Neuronal stem cell (in vitro differentiated cells): ENCODE data around the gene MTX1.
"Not testable (repeated sequence)": the region's sequence is repeated elsewhere in the genome, so short reads cannot be mapped to it uniquely, and the experiment has no call there.

Experiments
- DNase-seq: peaks from one replicate; pipeline ENCODE4 v3.0.0-alpha.2; 2013; ENCODE audit warnings: low spot score
- H2AFZ ChIP-seq: one replicate; pipeline ENCODE4 v1.6.1; 2013; ENCODE audit warnings: mild to moderate bottlenecking, low read length, inconsistent platforms
- H2AK5ac ChIP-seq: 2 replicates; pipeline ENCODE4 v1.6.1; 2013; ENCODE audit warnings: low read depth, mild to moderate bottlenecking, inconsistent platforms, low read length, moderate library complexity, mixed read lengths
- H2BK120ac ChIP-seq: 2 replicates; pipeline ENCODE4 v1.6.1; 2013; ENCODE audit warnings: low read depth, mild to moderate bottlenecking, inconsistent platforms, low read length, moderate library complexity, mixed read lengths
- H2BK12ac ChIP-seq: one replicate; pipeline ENCODE4 v1.6.1; 2013; ENCODE audit warnings: low read length, inconsistent platforms
- H2BK15ac ChIP-seq: 2 replicates; pipeline ENCODE4 v1.6.1; 2013; ENCODE audit warnings: mild to moderate bottlenecking, low read length, inconsistent platforms, mixed read lengths
- H2BK5ac ChIP-seq: one replicate; pipeline ENCODE4 v1.6.1; 2013; ENCODE audit warnings: inconsistent platforms, mild to moderate bottlenecking, low read length, moderate library complexity
- H3K14ac ChIP-seq: one replicate; pipeline ENCODE4 v1.6.1; 2013; ENCODE audit warnings: low read length, inconsistent platforms
- H3K18ac ChIP-seq: 2 replicates; pipeline ENCODE4 v1.6.1; 2013; ENCODE audit warnings: low read length, inconsistent platforms
- H3K23ac ChIP-seq: 2 replicates; pipeline ENCODE4 v1.6.1; 2013; ENCODE audit warnings: low read depth, mild to moderate bottlenecking, mixed read lengths, low read length, inconsistent platforms; ENCODE audit not compliant: poor library complexity
- H3K27ac ChIP-seq: replicated peaks from 3 replicates; pipeline ENCODE4 v1.5.1; 2013; ENCODE audit warnings: low read length, inconsistent platforms
- H3K27me3 ChIP-seq, 3 experiments: 2 replicates each; pipeline ENCODE4 v1.6.1; 2013; ENCODE audit warnings: low read length in 3 of 3, mild to moderate bottlenecking in 2 of 3, inconsistent platforms in 1 of 3, low read depth in 1 of 3, mixed read lengths in 1 of 3, moderate library complexity in 1 of 3; ENCODE audit not compliant: control insufficient read depth in 3 of 3, insufficient read depth in 3 of 3
- H3K36me3 ChIP-seq, 2 donors: replicated peaks in 1 of 2; 2 replicates each; pipeline ENCODE4 v1.6.1; 2013; ENCODE audit warnings: low read length in 2 of 2; ENCODE audit not compliant: control insufficient read depth in 2 of 2, insufficient read depth in 2 of 2
- H3K4ac ChIP-seq: 2 replicates; pipeline ENCODE4 v1.6.1; 2013; ENCODE audit warnings: inconsistent platforms, mild to moderate bottlenecking, low read length, moderate library complexity
- H3K4me1 ChIP-seq, 2 donors: 1 replicate in 1 of 2; 2 replicates in 1 of 2; pipeline ENCODE4 v1.6.1; 2013; ENCODE audit warnings: low read length in 2 of 2, low read depth in 1 of 2; ENCODE audit not compliant: control insufficient read depth in 2 of 2, insufficient read depth in 1 of 2
- H3K4me2 ChIP-seq: one replicate; pipeline ENCODE4 v1.6.1; 2013; ENCODE audit warnings: mild to moderate bottlenecking, low read length, inconsistent platforms; ENCODE audit not compliant: insufficient read depth, poor library complexity, severe bottlenecking
- H3K4me3 ChIP-seq, 2 donors: 2 replicates each; pipeline ENCODE4 v1.5.1; 2013; ENCODE audit warnings: low read length in 2 of 2, mild to moderate bottlenecking in 2 of 2, inconsistent platforms in 1 of 2, moderate library complexity in 1 of 2
- H3K79me1 ChIP-seq: one replicate; pipeline ENCODE4 v1.6.1; 2013; ENCODE audit warnings: low read depth, mild to moderate bottlenecking, inconsistent platforms, low read length, moderate library complexity
- H3K9ac ChIP-seq: one replicate; pipeline ENCODE4 v1.6.1; 2013; ENCODE audit warnings: mild to moderate bottlenecking, low read depth, low read length, inconsistent platforms; ENCODE audit not compliant: poor library complexity
- H3K9me3 ChIP-seq, 2 donors: replicated peaks in 1 of 2; 2 replicates each; pipeline versions ENCODE3 to v1.6.1; 2013; ENCODE audit warnings: low read length in 2 of 2, mild to moderate bottlenecking in 2 of 2, inconsistent platforms in 1 of 2, low read depth in 1 of 2, mixed read lengths in 1 of 2, moderate library complexity in 1 of 2; ENCODE audit not compliant: control insufficient read depth in 2 of 2, insufficient read depth in 1 of 2
- H4K8ac ChIP-seq: one replicate; pipeline ENCODE4 v1.6.1; 2013; ENCODE audit warnings: low read depth, mild to moderate bottlenecking, inconsistent platforms, low read length, moderate library complexity
- H4K91ac ChIP-seq: one replicate; pipeline ENCODE4 v1.6.1; 2013; ENCODE audit warnings: low read length, low read depth, mild to moderate bottlenecking, inconsistent platforms; ENCODE audit not compliant: poor library complexity
- WGBS, 2 donors: extraction: QIAGEN DNeasy Blood & Tissue Kit; methylation state at CpG; one replicate each; pipeline ENCODE4 v1.1.7; 2013; ENCODE audit warnings: missing lambda C conversion rate in 2 of 2, mixed read lengths in 1 of 2; ENCODE audit not compliant: insufficient read length in 2 of 2, insufficient replicate concordance in 1 of 2; ENCODE audit errors: extremely low coverage in 2 of 2; 5-methylcytosine and 5-hydroxymethylcytosine counted together

Gene MTX1

GRCh38 chr1:155163785-155164184, 44.7 kb upstream of the MTX1 start:
- H3K27ac ChIP-seq, H4K8ac ChIP-seq, H3K18ac ChIP-seq, H3K14ac ChIP-seq, H3K4me3 ChIP-seq, H3K4ac ChIP-seq, H3K9me3 ChIP-seq, H2BK12ac ChIP-seq, H3K4me2 ChIP-seq, H3K9ac ChIP-seq, H3K23ac ChIP-seq, H3K79me1 ChIP-seq, H3K36me3 ChIP-seq, H2BK15ac ChIP-seq, DNase-seq, H2AK5ac ChIP-seq, H2BK120ac ChIP-seq, H2BK5ac ChIP-seq, H4K91ac ChIP-seq, H2AFZ ChIP-seq, H3K27me3 ChIP-seq: not testable (repeated sequence)
- WGBS, 2 donors = no CpG with 5 or more reads among the region's 4 CpGs
- H3K4me1 ChIP-seq = peaks cover 14 to 17% of the 10 kb centered on the region in 2 donors

- not testable (repeated sequence) for H4K91ac ChIP-seq, H2AFZ ChIP-seq, H2BK12ac ChIP-seq, H3K9me3 ChIP-seq, H3K4ac ChIP-seq, H2BK15ac ChIP-seq, H3K4me2 ChIP-seq, H2BK5ac ChIP-seq, H3K79me1 ChIP-seq, H3K9ac ChIP-seq, H2AK5ac ChIP-seq, H3K14ac ChIP-seq, H3K18ac ChIP-seq, H4K8ac ChIP-seq, H3K27me3 ChIP-seq, H3K27ac ChIP-seq, H2BK120ac ChIP-seq, H3K4me3 ChIP-seq, DNase-seq, H3K23ac ChIP-seq
- WGBS, 2 donors = no CpG with 5 or more reads among the region's 11 CpGs
- Histone ChIP-seq H3K4me1 (peaks cover 14 to 17% of the 10 kb centered on the region in 2 donors), H3K36me3 (peaks cover 4 to 12% of the 10 kb centered on the region in 2 donors)
These were observed 43.9 kb upstream of the MTX1 start for GRCh38 chr1:155164625-155165024.

- H2BK15ac ChIP-seq = no peak overlapping the region
- no peaks in the 10 kb centered on the region for H3K79me1 ChIP-seq
- H3K36me3 ChIP-seq = peaks cover 8 to 26% of the 10 kb centered on the region in 2 donors
- DNase-seq = no peak
- H2BK12ac ChIP-seq = no peak overlapping the region
- no peak overlapping the region for H3K9ac ChIP-seq
- peak overlapping the region; percentile 46 for H3K4me2 ChIP-seq
- H2AFZ ChIP-seq = peak overlapping the region; percentile 87
- H3K14ac ChIP-seq = no peak overlapping the region
- no peaks in the 10 kb centered on the region for H3K9me3 ChIP-seq
- H3K23ac ChIP-seq = no peak overlapping the region
- peak overlapping the region; percentile 88 for H3K27ac ChIP-seq
- no peak overlapping the region for H2AK5ac ChIP-seq
- H3K4ac ChIP-seq = no peak overlapping the region
- peak overlapping the region; percentile 58 for H2BK5ac ChIP-seq
- H4K91ac ChIP-seq = no peak overlapping the region
- H4K8ac ChIP-seq = no peak overlapping the region
- peaks cover 14 to 17% of the 10 kb centered on the region in 2 donors for H3K4me1 ChIP-seq
- no CpG with 5 or more reads among the region's 8 CpGs for WGBS, 2 donors
- H3K4me3 ChIP-seq = no peak overlapping the region
- H2BK120ac ChIP-seq = no peak overlapping the region
- peak overlapping the region; percentile 55 for H3K18ac ChIP-seq
- H3K27me3 ChIP-seq = peaks cover 0 to 5% (median 0%) of the 10 kb centered on the region in 3 experiments
These were observed 42.4 kb upstream of the MTX1 start for GRCh38 chr1:155166051-155166470.

GRCh38 chr1:155166471-155167165, 41.9 kb upstream of the MTX1 start:
- H2BK5ac ChIP-seq = peak overlapping the region; percentile 58
- H3K23ac ChIP-seq = no peak overlapping the region
- peaks cover 10 to 30% of the 10 kb centered on the region in 2 donors for H3K36me3 ChIP-seq
- H3K9ac ChIP-seq = peak overlapping the region; percentile 50
- no CpG with 5 or more reads among the region's 27 CpGs for WGBS, 2 donors
- peak overlapping the region; percentile 88 for H3K27ac ChIP-seq
- H2BK15ac ChIP-seq = no peak overlapping the region
- peak overlapping the region; percentile 87 for H2AFZ ChIP-seq
- no peak overlapping the region for H3K14ac ChIP-seq
- H3K4me1 ChIP-seq = peaks cover 14 to 17% of the 10 kb centered on the region in 2 donors
- peak overlapping the region in 1 of 2 donors; percentile 25 for H3K4me3 ChIP-seq
- peak; percentile 62 for DNase-seq
- no peaks in the 10 kb centered on the region for H3K79me1 ChIP-seq
- H2BK12ac ChIP-seq = no peak overlapping the region
- peak overlapping the region; percentile 81 for H3K18ac ChIP-seq
- no peak overlapping the region for H3K4ac ChIP-seq
- H4K8ac ChIP-seq = no peak overlapping the region
- H2BK120ac ChIP-seq = no peak overlapping the region
- peak overlapping the region; percentile 47 for H3K4me2 ChIP-seq
- H4K91ac ChIP-seq = no peak overlapping the region
- no peaks in the 10 kb centered on the region for H3K9me3 ChIP-seq
- H3K27me3 ChIP-seq = peaks cover 0 to 5% (median 0%) of the 10 kb centered on the region in 3 experiments
- peak overlapping the region; percentile 16 for H2AK5ac ChIP-seq
